ENCODE data around the gene NOL4L. TPM values are rescaled to one million over a fixed set of nuclear protein-coding genes. Genes with fewer than 3 reads are reported as not detected.
"Not testable (repeated sequence)": the region's sequence is repeated elsewhere in the genome, so short reads cannot be mapped to it uniquely, and the experiment has no call there.

NOL4L gene
- total RNA-seq, 2 experiments from 2014 or later = 24.8 to 29.2 TPM

DNA sequence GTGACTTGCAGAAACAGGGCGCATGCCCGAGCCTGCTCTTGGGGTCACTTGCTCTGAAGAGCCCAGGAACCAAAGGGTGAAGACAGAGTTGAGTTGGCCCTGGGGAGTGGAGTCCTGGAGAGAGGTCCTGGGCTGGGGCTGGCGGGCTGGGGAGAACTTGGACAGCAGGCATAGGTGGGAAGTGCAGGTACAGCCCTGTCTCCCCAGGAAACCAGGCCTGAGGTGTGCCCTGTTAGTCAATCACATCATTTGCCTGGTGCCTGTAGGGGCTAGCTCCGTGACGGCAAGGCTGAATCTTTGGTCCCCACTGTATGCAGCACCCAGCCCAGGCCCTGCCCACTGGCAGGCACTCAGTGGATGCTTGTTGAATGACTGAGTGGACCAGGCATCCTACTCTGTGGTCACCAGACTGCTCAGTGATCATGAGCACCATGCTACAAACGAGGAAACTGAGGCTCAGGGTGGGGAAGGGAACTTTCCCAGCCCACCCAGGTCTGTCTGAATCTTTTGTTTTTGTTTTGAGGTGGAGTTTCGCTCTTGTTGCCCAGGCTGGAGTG lies 15.6 kb upstream of the NOL4L start:
- Mint-ChIP-seq H3K36me3 (ENCODE audit: low read depth) (no peaks in the 10 kb centered on the region), H3K9me3 (no peaks in the 10 kb centered on the region), H3K4me1 (ENCODE audit: low read depth) (no peaks in the 10 kb centered on the region), H3K4me3 (no peak overlapping the region), H3K27me3 (ENCODE audit: low read depth) (no peaks in the 10 kb centered on the region), H3K27ac (no peak overlapping the region)
- CTCF ChIA-PET = interaction anchor here (0.7 kb wide), 1 partner anchor 9 kb away, joined by 3 read pairs; no protein-coding TSS in a partner anchor
- no peak for DNase-seq
- intact Hi-C loops (cut with micrococcal nuclease) = no loop called here

DNA sequence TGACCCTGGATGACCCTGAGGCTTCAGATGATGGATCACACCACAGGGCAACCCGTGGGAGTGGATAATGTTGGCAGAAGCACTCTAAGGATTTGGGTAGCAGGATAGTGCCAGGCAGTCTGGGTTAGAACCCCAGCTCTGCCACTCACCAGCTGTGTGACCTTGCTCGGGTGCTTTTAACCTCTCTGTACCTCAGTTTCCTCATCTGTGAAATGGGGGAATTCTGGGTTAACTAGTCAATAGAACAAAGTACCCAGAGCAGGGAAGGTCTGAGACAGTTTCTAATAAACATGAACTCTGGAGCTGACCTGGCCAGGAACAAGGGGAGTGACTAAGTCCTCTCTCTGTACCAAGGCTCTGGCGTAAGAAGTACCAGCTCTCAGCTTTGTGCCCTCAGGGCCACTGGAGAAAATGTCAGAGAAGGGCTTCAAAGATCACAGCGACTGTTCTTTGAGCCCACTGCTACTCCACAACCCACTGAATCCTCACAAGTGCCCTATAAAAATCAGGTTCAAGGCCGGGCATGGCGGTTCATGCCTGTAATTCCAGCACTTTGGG lies 14.7 kb upstream of the NOL4L start:
- Mint-ChIP-seq H3K27ac (no peak overlapping the region), H3K36me3 (ENCODE audit: low read depth) (no peaks in the 10 kb centered on the region), H3K4me1 (ENCODE audit: low read depth) (no peaks in the 10 kb centered on the region), H3K9me3 (no peaks in the 10 kb centered on the region), H3K27me3 (ENCODE audit: low read depth) (no peaks in the 10 kb centered on the region), H3K4me3 (no peak overlapping the region)
- intact Hi-C loops (cut with micrococcal nuclease) = no loop called here
- CTCF ChIA-PET = no interaction called here
- no peak for DNase-seq

DNA sequence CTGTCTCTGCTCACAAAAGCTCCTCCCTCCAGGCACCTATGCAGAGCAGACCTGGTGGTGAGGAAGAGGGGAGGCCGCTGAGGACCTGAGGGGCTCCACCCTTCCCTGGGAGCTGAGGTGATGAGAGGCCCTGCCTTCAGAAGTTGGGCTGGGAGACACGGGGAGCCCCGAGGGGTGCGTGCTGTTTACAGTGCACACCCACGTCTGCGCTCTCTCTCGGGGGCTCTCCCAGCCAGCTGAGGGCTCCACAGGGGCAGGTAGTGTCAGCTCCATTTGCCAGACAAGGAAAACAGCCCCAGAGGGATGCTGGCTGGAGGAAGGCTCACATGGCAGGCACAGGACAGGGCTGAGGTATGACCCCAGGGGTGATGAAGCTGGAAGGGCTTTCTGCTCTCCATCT lies 13.5 kb upstream of the NOL4L start:
- no peak for DNase-seq
- no peak overlapping the region for H3K4me3 Mint-ChIP-seq
- intact Hi-C loops (cut with micrococcal nuclease) = no loop called here
- CTCF ChIA-PET = interaction anchor here (0.6 kb wide), 1 partner anchor 774 kb away, joined by 3 read pairs; no protein-coding TSS in a partner anchor
- no peaks in the 10 kb centered on the region for H3K4me1 Mint-ChIP-seq (ENCODE audit: low read depth)
- no peak overlapping the region for H3K27ac Mint-ChIP-seq
- no peaks in the 10 kb centered on the region for H3K27me3 Mint-ChIP-seq (ENCODE audit: low read depth)
- no peaks in the 10 kb centered on the region for H3K9me3 Mint-ChIP-seq
- H3K36me3 Mint-ChIP-seq (ENCODE audit: low read depth) = no peaks in the 10 kb centered on the region

DNA sequence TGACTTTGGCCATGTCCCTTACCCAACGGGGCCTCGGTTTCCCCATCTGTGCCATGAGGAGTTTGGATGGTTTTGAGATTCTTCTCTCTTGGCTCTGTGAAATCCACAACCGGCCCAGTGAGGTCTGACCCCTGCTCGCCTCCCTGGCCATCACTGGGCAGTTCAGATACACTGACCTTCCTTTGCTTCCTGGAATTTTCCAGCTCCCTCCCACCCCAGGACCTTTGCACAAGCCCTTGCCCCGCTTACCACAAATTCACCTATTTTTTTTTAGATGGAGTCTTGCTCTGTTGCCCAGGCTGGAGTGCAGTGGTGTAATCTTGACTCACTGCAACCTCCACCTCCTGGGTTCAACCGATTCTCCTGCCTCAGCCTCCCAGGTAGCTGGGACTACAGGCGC lies 12.6 kb upstream of the NOL4L start:
- H3K27ac Mint-ChIP-seq = no peak overlapping the region
- no peaks in the 10 kb centered on the region for H3K27me3 Mint-ChIP-seq (ENCODE audit: low read depth)
- DNase-seq = no peak
- no peaks in the 10 kb centered on the region for H3K9me3 Mint-ChIP-seq
- H3K4me1 Mint-ChIP-seq (ENCODE audit: low read depth) = no peaks in the 10 kb centered on the region
- H3K36me3 Mint-ChIP-seq (ENCODE audit: low read depth) = no peaks in the 10 kb centered on the region
- intact Hi-C loops (cut with micrococcal nuclease) = no loop called here
- no peak overlapping the region for H3K4me3 Mint-ChIP-seq
- CTCF ChIA-PET = no interaction called here

DNA sequence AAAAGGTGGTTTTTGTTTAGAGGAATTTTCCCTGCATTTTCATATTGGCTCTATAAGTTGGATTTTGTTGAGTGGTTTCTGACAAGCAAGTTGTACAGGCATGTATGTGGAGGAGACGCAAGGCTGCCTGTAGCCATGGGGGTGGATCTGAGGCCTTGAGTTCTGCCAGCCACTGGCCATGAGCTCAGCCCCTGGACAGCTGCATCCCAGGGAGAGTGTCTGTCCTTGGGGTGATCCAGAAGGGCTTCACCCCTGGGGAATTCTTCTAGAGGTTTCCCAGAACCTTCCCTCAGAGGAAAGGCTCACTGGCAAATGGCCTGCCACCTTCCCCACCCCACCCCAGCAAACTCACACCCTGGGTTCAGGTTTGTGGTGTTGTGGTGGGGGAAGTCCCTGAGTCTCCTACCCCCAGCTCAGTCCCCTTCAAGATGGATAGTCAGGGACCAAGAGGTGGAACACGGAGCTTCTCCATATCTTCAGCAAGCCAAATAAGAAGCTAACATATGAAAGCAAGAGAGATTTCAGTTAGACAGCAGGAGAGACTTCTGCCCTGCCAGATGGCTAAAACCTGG lies 11.6 kb upstream of the NOL4L start:
- Mint-ChIP-seq H3K27me3 (ENCODE audit: low read depth) (no peaks in the 10 kb centered on the region), H3K27ac (no peak overlapping the region), H3K4me1 (ENCODE audit: low read depth) (no peaks in the 10 kb centered on the region), H3K4me3 (no peak overlapping the region), H3K9me3 (no peaks in the 10 kb centered on the region), H3K36me3 (ENCODE audit: low read depth) (no peaks in the 10 kb centered on the region)
- CTCF ChIA-PET = no interaction called here
- DNase-seq = no peak
- intact Hi-C loops (cut with micrococcal nuclease) = no loop called here

DNA sequence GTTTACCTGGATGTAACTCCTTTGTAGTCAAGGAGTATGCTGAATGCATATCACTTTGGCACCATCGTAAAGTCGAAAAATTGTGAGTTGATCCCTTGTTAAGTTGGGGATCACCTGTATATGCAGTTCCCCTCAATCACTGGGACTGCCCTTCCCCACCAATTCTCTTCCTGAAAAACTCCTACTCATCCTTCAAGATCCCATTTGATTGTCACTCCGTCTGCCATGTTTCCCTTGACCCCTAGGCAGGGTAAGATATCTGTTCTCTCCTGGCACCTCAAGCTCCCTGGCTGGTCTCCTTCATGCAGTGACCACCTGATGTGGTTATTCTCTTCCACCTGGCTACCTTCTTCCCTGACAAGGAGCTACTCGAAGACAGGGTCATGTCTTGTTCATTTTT lies 10.0 kb upstream of the NOL4L start:
- H3K27ac Mint-ChIP-seq = no peak overlapping the region

DNA sequence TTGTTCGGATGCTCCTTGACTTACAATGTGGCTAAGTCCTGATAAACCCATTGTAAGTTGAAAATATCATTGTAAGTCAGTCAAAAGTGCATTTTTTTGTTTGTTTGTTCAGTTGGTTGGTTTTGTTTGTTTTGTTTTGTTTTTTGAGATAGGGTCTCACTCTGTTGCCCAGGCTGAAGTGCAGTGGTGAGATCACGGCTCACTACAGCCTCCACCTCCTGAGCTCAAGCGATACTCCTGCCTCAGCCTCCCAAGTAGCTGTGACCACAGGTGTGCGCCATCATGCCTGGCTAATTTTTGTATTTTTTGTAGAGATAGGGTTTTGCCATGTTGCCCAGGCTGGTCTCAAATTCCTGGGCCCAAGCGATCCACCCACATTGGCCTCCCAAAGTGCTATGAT lies 9.5 kb upstream of the NOL4L start:
- H3K4me1 Mint-ChIP-seq (ENCODE audit: low read depth); H3K27ac Mint-ChIP-seq; H3K4me3 Mint-ChIP-seq; H3K9me3 Mint-ChIP-seq; CTCF ChIA-PET; DNase-seq; H3K27me3 Mint-ChIP-seq (ENCODE audit: low read depth); H3K36me3 Mint-ChIP-seq (ENCODE audit: low read depth); intact Hi-C loops (cut with micrococcal nuclease): not testable (repeated sequence)

More for the DNA sequence above, 10.0 kb upstream of the NOL4L start:
- Mint-ChIP-seq H3K9me3 (no peaks in the 10 kb centered on the region), H3K36me3 (ENCODE audit: low read depth) (no peaks in the 10 kb centered on the region), H3K4me3 (no peak overlapping the region), H3K4me1 (ENCODE audit: low read depth) (no peaks in the 10 kb centered on the region), H3K27me3 (ENCODE audit: low read depth) (no peaks in the 10 kb centered on the region)
- no peak for DNase-seq
- intact Hi-C loops (cut with micrococcal nuclease) = no loop called here
- CTCF ChIA-PET = no interaction called here

DNA sequence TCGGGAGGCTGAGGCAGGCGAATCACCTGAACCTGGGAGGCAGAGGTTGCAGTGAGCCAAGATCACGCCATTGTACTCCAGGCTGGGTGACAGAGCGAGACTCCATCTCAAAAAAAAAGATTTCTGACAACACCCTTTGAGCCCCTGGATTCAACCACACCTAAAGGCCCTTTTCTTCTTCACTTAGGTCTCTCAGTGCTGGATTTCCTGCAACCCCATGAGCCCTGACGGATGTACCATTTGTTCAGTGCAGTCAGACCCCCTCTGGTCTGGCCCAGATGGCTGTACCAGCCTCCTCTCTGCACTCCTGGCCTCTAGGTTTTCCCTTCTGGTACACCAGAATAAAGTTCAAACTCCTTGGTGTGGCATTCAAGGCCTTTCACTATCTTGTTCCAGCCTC lies 9.1 kb upstream of the NOL4L start:
- no peaks in the 10 kb centered on the region for H3K36me3 Mint-ChIP-seq (ENCODE audit: low read depth)
- H3K27ac Mint-ChIP-seq = no peak overlapping the region
- no peaks in the 10 kb centered on the region for H3K4me1 Mint-ChIP-seq (ENCODE audit: low read depth)

DNA sequence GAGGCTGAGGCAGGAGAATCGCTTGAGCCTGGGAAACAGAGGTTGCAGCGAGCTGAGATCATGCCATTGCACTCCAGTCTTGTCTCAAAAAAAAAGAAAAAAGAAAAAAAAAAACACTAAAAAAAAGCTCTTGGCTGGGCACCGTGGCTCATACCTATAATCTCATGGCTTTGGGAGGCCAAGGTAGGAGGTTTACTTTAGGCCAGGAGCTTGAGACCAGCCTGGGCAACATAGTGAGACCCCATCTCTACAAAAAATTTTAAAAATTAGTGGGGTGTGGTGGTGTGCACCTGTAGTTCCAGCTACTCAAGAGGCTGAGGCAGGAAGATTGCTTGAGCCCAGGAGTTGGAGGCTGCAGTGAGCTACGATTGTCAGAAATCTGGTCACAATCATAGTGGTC lies 7.5 kb upstream of the NOL4L start:
- H3K4me3 Mint-ChIP-seq; DNase-seq; H3K27ac Mint-ChIP-seq; H3K4me1 Mint-ChIP-seq (ENCODE audit: low read depth); H3K36me3 Mint-ChIP-seq (ENCODE audit: low read depth); intact Hi-C loops (cut with micrococcal nuclease); H3K27me3 Mint-ChIP-seq (ENCODE audit: low read depth); H3K9me3 Mint-ChIP-seq: not testable (repeated sequence)
- CTCF ChIA-PET = interaction anchor here (0.6 to 1.0 kb wide), 4 partner anchors 12 to 295 kb away, joined by 3 to 5 read pairs (median 4); no protein-coding TSS in a partner anchor

More for the DNA sequence above, 9.1 kb upstream of the NOL4L start:
- CTCF ChIA-PET = no interaction called here
- no peak for DNase-seq
- no peak overlapping the region for H3K4me3 Mint-ChIP-seq
- H3K9me3 Mint-ChIP-seq = no peaks in the 10 kb centered on the region
- intact Hi-C loops (cut with micrococcal nuclease) = no loop called here
- no peaks in the 10 kb centered on the region for H3K27me3 Mint-ChIP-seq (ENCODE audit: low read depth)

DNA sequence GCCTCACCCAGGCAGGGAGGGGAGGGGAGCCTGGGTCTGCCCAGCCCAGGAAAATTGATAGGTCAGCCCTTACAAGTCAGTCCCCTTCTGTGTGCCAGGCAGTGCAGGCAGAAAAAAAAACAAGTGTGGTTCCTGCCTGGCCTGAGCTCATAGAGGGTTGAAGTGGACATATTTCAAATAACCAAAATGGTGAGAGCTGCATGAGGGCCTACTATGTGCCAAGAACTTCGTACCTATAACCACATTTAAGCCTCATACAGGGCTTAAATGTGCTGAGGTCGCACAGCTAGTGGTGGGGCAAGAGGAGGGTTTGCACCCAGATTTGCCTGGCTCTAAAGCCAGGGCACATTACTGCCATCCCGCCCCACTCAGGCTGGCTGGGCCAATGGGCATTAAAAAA lies 6.9 kb upstream of the NOL4L start:
- H3K9me3 Mint-ChIP-seq = no peaks in the 10 kb centered on the region
- intact Hi-C loops (cut with micrococcal nuclease) = no loop called here
- no peaks in the 10 kb centered on the region for H3K4me1 Mint-ChIP-seq (ENCODE audit: low read depth)
- H3K4me3 Mint-ChIP-seq = no peak overlapping the region
- H3K36me3 Mint-ChIP-seq (ENCODE audit: low read depth) = no peaks in the 10 kb centered on the region
- DNase-seq = no peak
- CTCF ChIA-PET = interaction anchor here (0.6 to 1.0 kb wide), 7 partner anchors 12 to 296 kb away, joined by 3 to 6 read pairs (median 4); no protein-coding TSS in a partner anchor
- H3K27ac Mint-ChIP-seq = no peak overlapping the region
- H3K27me3 Mint-ChIP-seq (ENCODE audit: low read depth) = no peaks in the 10 kb centered on the region

DNA sequence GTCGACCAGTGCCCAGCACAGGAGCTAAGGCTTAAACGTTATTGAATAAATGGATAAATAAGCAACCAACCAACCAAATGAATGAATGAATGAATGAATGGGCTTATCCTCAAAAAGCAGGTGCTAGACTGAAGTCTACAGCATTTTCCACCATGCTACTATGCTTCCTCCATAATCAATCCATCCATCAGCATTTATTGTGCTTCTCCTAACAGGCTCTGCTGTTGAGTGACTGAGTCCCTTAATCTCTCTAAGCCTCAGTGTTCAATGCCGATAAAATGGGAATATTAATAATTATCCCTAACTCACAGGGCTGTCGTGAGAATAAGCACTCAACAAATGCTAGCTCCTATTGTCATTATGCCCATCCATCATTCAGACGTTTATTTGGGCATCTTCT lies 4.6 kb upstream of the NOL4L start:
- Mint-ChIP-seq H3K27me3 (ENCODE audit: low read depth) (no peaks in the 10 kb centered on the region), H3K9me3 (no peaks in the 10 kb centered on the region), H3K36me3 (ENCODE audit: low read depth) (no peaks in the 10 kb centered on the region), H3K4me1 (ENCODE audit: low read depth) (peaks cover 10% of the 10 kb centered on the region), H3K27ac (no peak overlapping the region), H3K4me3 (no peak overlapping the region)
- CTCF ChIA-PET = no interaction called here
- intact Hi-C loops (cut with micrococcal nuclease) = loop anchor here (5.0 kb wide), 1 partner anchor 232 kb away; the partner anchor contains the start of gene ASXL1
- DNase-seq = no peak

DNA sequence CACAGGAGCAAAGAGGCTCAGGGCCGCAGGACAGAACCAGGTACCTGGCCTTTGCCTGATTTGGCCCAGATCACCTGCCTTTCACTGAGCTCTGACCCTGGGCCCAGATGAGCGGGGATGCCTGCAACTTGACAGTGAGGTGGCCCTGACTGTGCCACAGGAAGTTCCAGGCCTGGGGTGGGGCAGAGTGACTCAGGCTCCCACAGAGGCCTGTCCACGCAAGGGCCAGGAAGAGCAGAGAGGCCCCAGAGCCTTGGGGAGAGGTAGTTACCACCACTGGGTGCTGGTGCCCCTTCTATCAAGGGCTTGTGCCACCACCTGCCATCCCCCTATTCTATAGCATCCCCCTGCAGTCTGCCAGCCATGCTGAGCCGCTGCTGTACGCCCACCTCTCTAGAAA lies 4.1 kb upstream of the NOL4L start:
- H3K27me3 Mint-ChIP-seq (ENCODE audit: low read depth) = no peaks in the 10 kb centered on the region
- H3K4me3 Mint-ChIP-seq = no peak overlapping the region
- CTCF ChIA-PET = no interaction called here

DNA sequence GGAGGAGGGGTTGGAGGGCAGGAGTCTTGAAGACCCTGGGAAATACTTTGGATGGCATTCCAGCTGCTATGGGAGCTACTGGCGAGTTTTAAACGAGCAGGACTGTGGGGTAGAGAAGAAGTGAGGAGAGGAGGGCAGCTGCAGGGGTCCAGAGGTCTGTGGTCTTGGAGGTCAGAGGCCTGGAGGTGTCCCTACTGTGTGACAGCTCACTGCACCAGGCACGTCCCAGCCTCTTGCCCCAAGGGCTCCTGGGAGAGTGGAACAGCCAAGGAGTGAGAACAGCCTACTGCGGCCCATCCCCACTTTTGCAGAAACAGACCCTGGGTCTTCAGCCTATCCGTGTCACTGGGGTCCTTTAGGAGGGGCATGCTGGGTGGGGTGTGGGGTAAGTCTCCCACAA lies 2.9 kb upstream of the NOL4L start:
- no peak overlapping the region for H3K4me3 Mint-ChIP-seq
- H3K36me3 Mint-ChIP-seq (ENCODE audit: low read depth) = no peaks in the 10 kb centered on the region
- DNase-seq = no peak
- intact Hi-C loops (cut with micrococcal nuclease) = loop anchor here (5.0 kb wide), 1 partner anchor 231 kb away; the partner anchor contains the start of gene ASXL1
- no peaks in the 10 kb centered on the region for H3K27me3 Mint-ChIP-seq (ENCODE audit: low read depth)
- CTCF ChIA-PET = interaction anchor here (0.6 to 3.3 kb wide), 4 partner anchors 42 to 88 kb away, joined by 3 to 19 read pairs (median 4); no protein-coding TSS in a partner anchor
- no peak overlapping the region for H3K27ac Mint-ChIP-seq
- peaks cover 10% of the 10 kb centered on the region for H3K4me1 Mint-ChIP-seq (ENCODE audit: low read depth)
- H3K9me3 Mint-ChIP-seq = no peaks in the 10 kb centered on the region

More for the DNA sequence above, 4.1 kb upstream of the NOL4L start:
- Mint-ChIP-seq H3K4me1 (ENCODE audit: low read depth) (peaks cover 10% of the 10 kb centered on the region), H3K27ac (no peak overlapping the region), H3K36me3 (ENCODE audit: low read depth) (no peaks in the 10 kb centered on the region), H3K9me3 (no peaks in the 10 kb centered on the region)
- intact Hi-C loops (cut with micrococcal nuclease) = loop anchor here (5.0 kb wide), 1 partner anchor 232 kb away; the partner anchor contains the start of gene ASXL1
- DNase-seq = no peak

All from activated naive CD4-positive, alpha-beta T cell treated with anti-CD3 and anti-CD28 coated beads for 36 hours (primary cell).